ENCODE measurements around the gene RIC3.

The RIC3 gene

GRCh38 chr11:8168485-8169257 lies at the start of gene RIC3:
TSS of gene RIC3 (minus strand) at chr11:8169025. CDS start at chr11:8168989, 36 bp downstream.
- DNase-seq (ENCODE audit: low read depth): no peak
- H3K4me3 ChIP-seq (ENCODE audit: low read depth, low read length): no peak within 1 kb of the TSS

GRCh38 chr11:8218409-8218808 lies 49.6 kb upstream of the RIC3 start:
- H3K4me3 ChIP-seq (ENCODE audit: low read depth, low read length): no peak overlapping the region
- no peak for DNase-seq (ENCODE audit: low read depth)

DNA sequence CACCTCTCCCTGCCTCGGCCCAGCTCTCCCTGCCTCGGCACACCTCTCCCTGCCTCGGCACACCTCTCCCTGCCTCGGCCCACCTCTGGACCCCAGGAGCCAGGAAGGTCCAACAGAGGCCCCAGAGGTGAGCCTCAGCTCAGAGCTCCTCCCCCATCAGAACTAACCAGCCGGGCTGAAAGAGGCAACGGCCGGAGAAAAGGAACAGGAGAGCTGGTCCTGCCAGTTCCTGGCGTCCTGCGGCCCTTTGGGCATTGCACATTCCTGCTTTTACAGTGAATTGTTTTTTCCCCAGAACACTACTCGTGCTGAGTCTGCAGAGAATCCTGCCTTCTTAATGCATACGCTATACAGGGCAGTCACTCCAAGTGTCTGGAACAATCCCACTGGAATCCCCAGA lies 49.1 kb upstream of the RIC3 start:
- no peak overlapping the region for H3K4me3 ChIP-seq (ENCODE audit: low read depth, low read length)
- no peak for DNase-seq (ENCODE audit: low read depth)

GRCh38 chr11:8217136-8217535 lies 48.3 kb upstream of the RIC3 start:
- H3K4me3 ChIP-seq (ENCODE audit: low read depth, low read length): no peak overlapping the region
- DNase-seq (ENCODE audit: low read depth): no peak

DNA sequence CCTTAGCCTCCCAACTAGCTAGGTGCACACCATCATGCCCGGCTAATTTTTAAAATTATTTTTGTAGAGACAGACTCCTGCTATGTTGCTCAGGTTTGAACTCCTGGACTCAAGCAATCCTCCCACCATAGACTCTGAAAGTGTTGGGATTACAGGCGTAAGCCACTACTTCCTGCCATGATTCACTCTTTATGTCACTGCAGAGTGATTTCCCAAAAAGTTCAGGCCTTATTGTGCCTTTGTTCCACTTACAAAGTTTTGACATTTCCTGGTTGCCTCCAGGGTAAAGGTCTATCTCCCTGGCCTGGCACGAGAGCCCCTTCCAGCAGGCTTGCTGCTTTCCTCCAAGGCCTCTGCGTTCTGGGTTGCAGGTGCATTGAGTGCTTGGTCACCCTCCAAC lies 44.6 kb upstream of the RIC3 start:
- no peak overlapping the region for H3K4me3 ChIP-seq (ENCODE audit: low read depth, low read length)
- DNase-seq (ENCODE audit: low read depth): no peak

GRCh38 chr11:8209208-8209807 lies 40.5 kb upstream of the RIC3 start:
- no peak for DNase-seq (ENCODE audit: low read depth)
- no peak overlapping the region for H3K4me3 ChIP-seq (ENCODE audit: low read depth, low read length)

GRCh38 chr11:8207080-8208000 lies 38.5 kb upstream of the RIC3 start:
- H3K4me3 ChIP-seq (ENCODE audit: low read depth, low read length): no peak overlapping the region
- no peak for DNase-seq (ENCODE audit: low read depth)

- no peak for DNase-seq (ENCODE audit: low read depth)
- H3K4me3 ChIP-seq (ENCODE audit: low read depth, low read length): no peak overlapping the region
Measured at GRCh38 chr11:8206251-8207079, 37.6 kb upstream of the RIC3 start.

- no peak for DNase-seq (ENCODE audit: low read depth)
- H3K4me3 ChIP-seq (ENCODE audit: low read depth, low read length): no peak overlapping the region
Measured at GRCh38 chr11:8205566-8205965, 36.7 kb upstream of the RIC3 start.

GRCh38 chr11:8204596-8204995 lies 35.8 kb upstream of the RIC3 start:
- no peak for DNase-seq (ENCODE audit: low read depth)
- no peak overlapping the region for H3K4me3 ChIP-seq (ENCODE audit: low read depth, low read length)

- DNase-seq (ENCODE audit: low read depth): no peak
Measured at GRCh38 chr11:8204025-8204424, 35.2 kb upstream of the RIC3 start.

GRCh38 chr11:8203414-8203715 lies 34.5 kb upstream of the RIC3 start:
- H3K4me3 ChIP-seq (ENCODE audit: low read depth, low read length): no peak overlapping the region
- DNase-seq (ENCODE audit: low read depth): no peak

More at GRCh38 chr11:8204025-8204424, 35.2 kb upstream of the RIC3 start:
- no peak overlapping the region for H3K4me3 ChIP-seq (ENCODE audit: low read depth, low read length)

DNA sequence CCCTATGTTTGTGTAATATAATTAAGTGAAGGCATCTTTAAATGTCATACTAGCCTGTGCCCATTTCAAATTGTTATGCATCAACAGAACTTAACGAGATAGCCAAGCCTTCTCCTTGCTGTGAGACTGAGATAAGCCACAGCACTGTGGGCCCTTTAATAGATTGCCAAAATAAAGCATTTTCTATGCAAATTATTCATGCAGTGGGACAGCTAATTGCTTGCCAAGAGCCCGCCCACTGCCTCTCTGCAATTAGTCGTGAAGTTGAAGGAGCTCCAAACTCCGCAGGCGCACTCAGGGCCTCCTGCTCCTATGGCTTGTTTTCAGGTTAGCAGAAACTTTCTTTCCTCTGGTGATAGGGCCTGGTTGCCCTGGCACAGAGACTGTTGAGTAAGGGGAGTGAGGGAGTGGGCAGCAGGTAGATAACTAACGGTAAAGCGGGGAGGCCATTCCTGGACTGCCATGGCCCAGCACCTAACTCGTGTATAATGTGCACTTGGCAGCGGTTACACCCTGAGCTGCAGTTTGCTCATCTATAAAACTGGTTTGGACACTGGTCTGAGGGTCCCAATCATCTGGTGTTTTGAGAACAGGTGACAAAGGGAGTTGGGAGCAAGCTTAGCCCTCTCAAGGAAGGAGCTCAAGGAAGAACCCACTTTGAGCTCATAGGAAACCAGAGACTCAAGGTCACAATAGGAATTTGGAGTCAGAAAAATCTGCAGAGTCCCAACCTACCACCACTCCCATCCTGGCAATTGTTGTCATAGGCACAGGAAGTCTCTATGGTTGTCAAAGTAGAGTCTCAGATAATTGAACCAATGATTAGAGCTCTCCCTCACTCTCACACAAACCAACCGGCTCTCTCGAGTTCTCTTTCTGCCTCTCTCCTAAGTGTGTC lies 33.9 kb upstream of the RIC3 start:
- H3K4me3 ChIP-seq (ENCODE audit: low read depth, low read length): no peak overlapping the region
- DNase-seq (ENCODE audit: low read depth): no peak

- no peak for DNase-seq (ENCODE audit: low read depth)
- H3K4me3 ChIP-seq (ENCODE audit: low read depth, low read length): no peak overlapping the region
Measured at GRCh38 chr11:8201644-8202365, 33.0 kb upstream of the RIC3 start.

- H3K4me3 ChIP-seq (ENCODE audit: low read depth, low read length): no peak overlapping the region
- no peak for DNase-seq (ENCODE audit: low read depth)
Measured at GRCh38 chr11:8199676-8200075, 30.9 kb upstream of the RIC3 start.

DNA sequence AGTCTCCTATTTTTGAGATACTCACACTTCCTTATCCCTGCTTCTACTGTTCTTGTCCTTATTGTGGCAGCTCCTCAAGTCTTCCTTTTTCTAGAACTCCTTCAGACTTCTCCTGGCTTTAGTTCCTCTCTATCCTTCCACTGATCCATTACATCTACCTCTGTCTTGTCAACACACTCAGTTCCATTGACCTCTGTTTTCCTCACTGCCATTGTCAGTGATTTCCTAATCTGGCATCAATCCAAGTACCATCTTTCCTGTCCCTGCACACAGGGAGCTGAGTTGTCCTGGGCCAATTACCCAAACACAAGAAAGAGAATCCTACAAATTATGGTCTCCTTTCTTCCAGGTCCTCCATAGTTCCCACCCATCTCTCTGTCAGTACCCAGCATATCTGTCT lies 27.9 kb upstream of the RIC3 start:
- no peak for DNase-seq (ENCODE audit: low read depth)
- no peak overlapping the region for H3K4me3 ChIP-seq (ENCODE audit: low read depth, low read length)

GRCh38 chr11:8194956-8195355 lies 26.1 kb upstream of the RIC3 start:
- no peak overlapping the region for H3K4me3 ChIP-seq (ENCODE audit: low read depth, low read length)
- no peak for DNase-seq (ENCODE audit: low read depth)

- no peak for DNase-seq (ENCODE audit: low read depth)
- no peak overlapping the region for H3K4me3 ChIP-seq (ENCODE audit: low read depth, low read length)
Measured at GRCh38 chr11:8192896-8193209, 24.0 kb upstream of the RIC3 start.
